Measurements from ENCODE around the gene MYOCOS.

The MYOCOS gene

DNA sequence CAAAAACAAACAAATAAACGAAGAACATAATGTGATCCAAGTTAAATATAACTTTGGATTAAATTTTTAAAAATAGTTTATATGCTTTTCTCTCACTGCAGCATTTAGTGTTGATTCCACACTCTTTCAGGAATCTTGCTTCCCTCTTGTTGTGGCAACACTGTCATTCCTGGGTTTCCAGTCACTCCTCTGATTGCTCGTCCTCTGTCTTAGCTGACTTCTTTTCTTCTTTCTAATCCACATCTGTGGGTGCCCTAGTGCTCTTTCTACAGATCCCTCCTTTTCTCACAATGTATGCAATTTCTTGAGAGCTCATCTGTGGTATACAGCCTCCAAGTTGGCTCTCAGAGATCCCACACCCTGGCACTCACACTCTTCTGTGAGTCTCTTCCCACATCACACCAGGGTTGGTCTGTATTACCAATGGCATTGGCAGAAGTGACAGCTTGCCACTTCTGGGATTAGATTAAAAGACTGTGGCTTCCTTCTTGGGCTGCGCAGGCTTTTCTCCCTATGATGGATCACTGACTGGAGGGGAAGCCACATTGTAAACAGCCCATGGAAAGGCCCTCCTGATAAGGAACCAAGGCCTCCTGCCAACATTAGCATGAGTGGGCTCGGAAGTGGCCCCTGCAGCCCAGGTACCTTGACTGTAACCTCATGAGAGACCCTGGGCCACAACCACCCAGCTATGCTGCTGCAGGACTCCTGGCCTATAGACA, 42.0 kb downstream of the MYOCOS start:
- no peak for DNase-seq

DNA sequence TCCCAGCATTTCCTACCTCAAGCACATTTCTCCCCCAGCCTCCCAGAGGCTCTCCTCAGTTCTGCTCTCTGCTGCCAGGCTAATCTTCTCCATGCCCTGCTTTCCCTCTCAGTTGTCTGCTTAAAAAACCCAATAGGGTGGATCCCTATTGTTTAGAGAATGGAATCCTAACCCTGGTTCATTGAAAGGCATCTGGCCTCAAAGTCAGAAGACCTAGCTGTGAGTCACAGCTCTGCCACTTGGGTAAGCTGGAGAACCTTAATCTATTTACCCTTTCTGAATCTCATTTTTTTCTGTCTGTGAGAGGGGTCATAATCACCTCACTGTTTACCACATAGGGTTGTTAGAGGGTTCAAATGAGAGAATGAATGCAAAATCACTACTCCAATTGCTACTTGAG, 42.9 kb downstream of the MYOCOS start:
- peak in 2 of 3 experiments; percentile 53 to 63 for DNase-seq

DNA sequence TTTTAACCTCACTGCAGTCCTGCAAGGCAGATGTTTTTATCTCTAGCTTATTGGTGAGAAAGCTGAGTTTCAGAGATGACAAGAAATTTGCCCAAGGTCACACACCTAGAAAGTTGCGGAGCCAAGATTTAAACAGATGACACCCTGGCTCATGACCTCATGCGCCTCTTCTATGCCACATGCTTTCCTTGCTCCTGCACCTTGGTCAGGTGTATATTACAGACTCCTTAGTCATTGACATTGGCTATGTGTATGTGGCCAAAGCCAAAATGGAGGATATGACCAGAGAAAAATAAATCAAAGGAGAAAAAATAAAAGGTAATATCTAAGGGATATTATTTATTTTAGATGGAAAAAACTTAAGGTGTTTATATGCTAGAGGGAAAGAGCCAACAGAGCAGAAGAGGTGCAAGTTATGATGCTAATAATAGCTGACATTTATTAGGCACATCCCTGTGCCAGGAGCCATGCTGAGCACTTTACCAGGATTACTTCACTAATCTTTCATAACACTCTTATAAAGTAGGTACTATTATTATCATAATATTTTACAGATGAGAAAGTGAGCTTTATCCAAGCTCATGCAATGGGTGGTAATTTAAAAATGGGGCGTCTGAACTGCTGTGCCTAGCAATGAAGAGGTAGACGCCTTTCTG, 44.2 kb downstream of the MYOCOS start:
- DNase-seq = no peak

DNA sequence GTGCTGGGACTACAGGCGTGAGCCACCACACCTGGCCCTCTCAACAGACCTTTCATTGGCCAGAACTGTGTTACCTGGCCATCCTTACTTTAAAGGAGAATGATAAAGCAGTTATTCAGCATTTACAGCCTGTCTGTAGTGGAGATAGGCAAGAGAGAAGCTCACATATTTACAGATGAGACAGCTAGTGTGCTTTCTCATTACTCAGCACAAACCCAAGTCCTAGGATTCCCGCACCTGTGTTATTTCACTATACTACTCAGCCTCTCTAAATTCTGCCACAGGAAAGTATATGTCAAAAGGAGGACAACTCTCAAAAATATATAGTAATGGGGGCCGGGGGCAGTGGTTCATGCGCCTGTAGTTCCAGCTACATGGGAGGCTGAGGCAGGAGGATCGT, 46.3 kb downstream of the MYOCOS start:
- no peak for DNase-seq

DNA sequence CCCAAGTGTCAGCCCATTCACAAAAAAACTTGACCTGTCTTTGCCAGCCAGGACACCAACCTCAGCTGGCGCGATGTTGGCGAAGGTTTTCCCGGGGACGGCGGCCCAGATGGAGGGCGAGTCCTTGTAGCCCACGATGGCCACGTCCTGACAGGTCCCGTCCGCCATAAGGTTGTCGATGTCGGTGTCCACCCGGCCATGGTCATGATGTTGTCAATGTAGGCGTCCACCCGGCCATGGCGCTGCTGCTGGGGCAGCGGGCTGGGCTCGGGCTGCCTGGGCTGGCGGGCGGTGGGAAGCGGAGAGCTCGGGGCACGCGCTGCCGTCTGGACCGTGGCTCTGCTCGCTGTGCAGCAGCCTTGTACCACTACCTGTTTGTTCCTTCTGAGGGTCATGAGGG, 48.7 kb downstream of the MYOCOS start:
- DNase-seq = no peak

DNA sequence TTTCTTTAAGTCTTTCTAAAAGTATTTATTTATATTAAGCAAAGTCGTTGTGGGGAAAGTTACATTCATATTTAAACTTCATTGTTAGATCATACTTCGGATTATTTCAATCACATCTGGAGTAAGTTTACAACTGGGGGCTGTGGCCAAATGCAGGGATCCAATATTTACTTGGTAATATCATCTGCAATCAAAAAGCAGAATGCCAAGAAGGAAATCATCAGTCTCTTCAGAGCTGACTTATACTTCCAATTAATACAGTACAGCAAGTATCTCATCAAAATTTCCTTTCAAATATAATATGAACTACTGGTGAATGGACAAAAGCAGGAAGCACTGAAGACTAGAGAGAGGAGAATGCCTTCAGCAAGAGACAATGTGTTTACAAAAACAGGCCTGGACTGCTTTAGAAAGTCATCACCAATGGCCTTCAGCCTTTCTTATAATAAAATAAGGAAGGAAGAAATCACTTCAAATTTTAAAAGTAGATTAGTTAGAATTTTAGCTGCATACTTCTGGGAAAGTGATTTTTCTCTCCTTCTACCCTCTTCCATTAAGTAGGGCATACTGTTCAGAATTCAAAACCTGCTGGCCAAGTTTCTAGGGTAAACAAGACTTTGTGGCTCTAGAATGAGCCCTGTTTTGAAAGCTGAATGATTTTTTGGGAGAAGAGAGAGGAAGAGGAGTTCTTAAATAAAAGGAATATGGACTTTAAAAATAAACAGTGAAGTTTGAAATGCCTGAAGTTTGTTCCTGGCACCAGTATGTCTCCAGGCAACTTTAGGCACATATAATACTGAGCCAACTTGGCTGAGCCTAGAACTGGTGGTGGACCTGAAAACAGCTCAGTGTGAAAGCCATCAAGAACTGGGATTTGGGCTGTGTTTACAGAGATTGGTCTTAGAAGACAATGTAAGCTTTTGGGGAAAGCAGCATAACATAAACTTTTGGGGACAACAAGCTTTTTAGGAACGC, 52.7 kb downstream of the MYOCOS start:
- no peak for DNase-seq

All from NCI-H1417 (cell line).